DMS53 treated with DMSO at 0.1 percent for 48 hours (cell line): Measurements from ENCODE around the gene NCOA3.
"Not testable (repeated sequence)": the region's sequence is repeated elsewhere in the genome, so short reads cannot be mapped to it uniquely, and the experiment has no call there.

Experiments used
- DNase-seq: peaks from one replicate; lab custom pipeline; 2025; ENCODE audit not compliant: unreplicated experiment; lab: John Stamatoyannopoulos, UW

The NCOA3 gene

GRCh38 chr20:47561180-47561579 is 59.5 kb downstream of the NCOA3 start:
- DNase-seq: no peak

DNA sequence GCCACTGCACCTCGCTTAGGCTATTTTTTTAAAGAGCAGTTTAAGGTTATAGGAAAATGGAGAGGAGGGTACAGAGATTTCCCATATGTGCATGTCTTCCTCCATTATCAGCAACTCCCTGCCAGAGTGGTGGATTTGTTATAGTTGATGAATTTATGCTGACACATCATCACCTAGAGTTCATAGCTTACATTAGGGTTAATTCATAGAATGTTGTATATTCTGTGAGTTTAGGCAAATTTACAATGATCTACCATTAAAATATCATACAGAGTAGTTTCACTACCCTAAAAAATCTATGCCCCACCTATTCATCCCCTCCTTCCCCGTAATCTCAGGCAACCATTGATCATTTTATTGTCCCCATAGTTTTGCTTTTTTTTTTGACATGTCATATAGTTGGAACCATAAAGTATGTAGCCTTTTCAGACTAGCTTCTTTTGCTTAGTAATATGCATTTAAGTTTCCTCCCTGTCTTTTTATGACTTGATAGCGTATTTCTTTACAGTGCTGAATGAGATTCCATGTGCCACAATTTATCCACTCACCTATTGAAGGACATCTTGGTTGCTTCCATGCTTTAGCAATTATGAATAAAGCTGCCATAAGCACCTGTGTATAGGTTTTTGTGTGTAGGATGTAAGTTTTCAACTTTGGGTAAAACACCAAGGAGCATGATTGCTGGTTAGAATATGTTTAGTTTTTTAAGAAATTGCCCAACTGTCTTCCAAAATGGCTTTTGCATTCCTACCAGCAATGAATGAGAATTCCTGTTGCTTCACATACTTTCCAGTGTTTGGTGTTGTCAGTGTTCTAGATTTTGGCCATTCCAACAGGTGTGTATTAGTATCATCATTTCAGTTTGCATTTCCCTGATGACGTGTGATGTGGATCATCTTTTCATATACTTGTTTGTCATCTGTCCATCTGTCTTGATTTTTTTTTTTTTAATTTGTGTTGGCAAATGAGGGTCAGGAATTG is 60.2 kb downstream of the NCOA3 start:
- DNase-seq: no peak

GRCh38 chr20:47566269-47566668 is 64.6 kb downstream of the NCOA3 start:
- DNase-seq: no peak

GRCh38 chr20:47568019-47568418 is 66.3 kb downstream of the NCOA3 start:
- peak; percentile 95 for DNase-seq

- DNase-seq: no peak
Measured at GRCh38 chr20:47568837-47569410, 67.2 kb downstream of the NCOA3 start.

DNA sequence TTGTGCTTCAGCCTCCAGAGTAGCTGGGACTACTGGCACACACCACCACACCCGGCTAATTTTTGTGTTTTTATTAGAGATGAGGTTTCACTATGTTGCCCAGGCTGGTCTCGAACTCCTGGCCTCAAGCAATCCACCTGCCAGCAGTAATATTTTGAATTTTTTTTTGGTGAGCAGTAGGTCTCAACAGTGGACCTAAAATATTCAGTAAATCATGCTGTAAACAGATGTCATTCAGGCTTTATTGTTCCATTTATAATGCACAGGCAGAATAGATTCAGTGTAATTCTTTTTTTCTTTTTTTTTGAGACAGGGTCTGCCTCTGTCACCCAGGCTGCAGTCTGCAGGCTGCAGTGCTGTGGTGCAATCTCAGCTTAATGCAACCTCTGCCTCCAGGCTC is 69.7 kb downstream of the NCOA3 start:
- DNase-seq: no peak

- no peak for DNase-seq
Measured at GRCh38 chr20:47572105-47572729, 70.5 kb downstream of the NCOA3 start.

DNA sequence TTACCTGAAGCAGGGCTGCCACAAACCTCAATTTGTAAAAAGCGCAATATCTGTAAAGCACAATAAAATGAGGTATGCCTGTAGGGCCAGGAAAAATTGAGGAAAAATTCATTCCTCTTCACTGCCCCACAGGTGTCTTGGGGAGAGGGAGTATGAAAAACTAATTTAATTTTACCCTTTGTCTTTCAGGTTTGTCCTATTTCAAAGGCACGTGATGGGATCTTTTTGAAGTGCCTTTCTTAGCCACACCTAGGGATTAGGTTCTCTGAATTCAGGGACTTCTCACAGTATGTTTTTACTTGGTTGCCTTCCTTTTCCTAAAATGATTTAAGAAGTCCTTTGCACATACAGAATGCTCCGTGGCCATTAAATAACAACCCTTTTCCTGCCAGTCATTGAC is 71.9 kb downstream of the NCOA3 start:
- no peak for DNase-seq

GRCh38 chr20:47574616-47575364 is 73.1 kb downstream of the NCOA3 start:
- peak; percentile 87 for DNase-seq

GRCh38 chr20:47576516-47577033 is 74.9 kb downstream of the NCOA3 start:
- peak; percentile 81 for DNase-seq

- DNase-seq: no peak
Measured at GRCh38 chr20:47577314-47577713, 75.6 kb downstream of the NCOA3 start.

GRCh38 chr20:47578543-47578942 is 76.9 kb downstream of the NCOA3 start:
- DNase-seq: no peak

DNA sequence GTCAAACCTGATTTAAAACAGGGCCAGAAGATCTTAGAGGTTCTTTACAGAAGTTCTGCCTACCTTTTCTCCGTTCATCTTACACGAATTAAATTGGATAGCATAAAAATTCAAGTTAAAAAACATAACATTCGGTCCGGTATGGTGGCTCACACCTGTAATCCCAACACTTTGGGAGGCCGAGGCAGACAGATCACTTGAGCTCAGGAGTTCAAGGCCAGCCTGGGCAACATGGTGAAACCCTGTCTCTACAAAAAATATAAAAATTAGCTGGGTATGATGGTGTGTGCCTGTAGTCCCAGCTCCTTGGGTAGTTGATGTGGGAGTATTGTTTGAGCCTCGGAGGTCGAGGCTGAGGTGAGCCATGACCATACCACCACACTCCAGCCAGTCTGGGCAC is 79.0 kb downstream of the NCOA3 start:
- DNase-seq: not testable (repeated sequence)

DNA sequence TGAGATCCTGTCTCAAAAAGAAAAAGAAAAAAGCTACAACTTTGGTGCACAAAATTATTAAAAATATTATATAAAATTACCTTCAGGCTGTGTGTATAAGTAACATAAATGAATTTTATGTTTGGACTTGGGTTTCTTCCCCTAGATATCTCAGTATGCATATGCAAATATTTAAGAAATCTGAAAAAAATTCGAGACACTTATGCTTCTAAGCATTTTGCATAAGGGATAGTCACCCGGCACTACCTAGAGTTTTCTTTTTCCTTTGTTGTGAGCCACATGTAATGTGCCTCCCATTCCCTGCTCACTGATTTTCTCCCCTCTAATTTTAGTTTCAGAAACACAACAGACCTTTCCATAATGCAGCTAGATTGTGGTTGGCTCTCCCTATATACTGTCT is 79.4 kb downstream of the NCOA3 start:
- DNase-seq: no peak

GRCh38 chr20:47583551-47583950 is 81.9 kb downstream of the NCOA3 start:
- no peak for DNase-seq

GRCh38 chr20:47585087-47585747 is 83.5 kb downstream of the NCOA3 start:
- no peak for DNase-seq

GRCh38 chr20:47586649-47587294 is 85.1 kb downstream of the NCOA3 start:
- DNase-seq: no peak

GRCh38 chr20:47588158-47588557 is 86.5 kb downstream of the NCOA3 start:
- no peak for DNase-seq

GRCh38 chr20:47591231-47591630 is 89.5 kb downstream of the NCOA3 start:
- DNase-seq: no peak

- no peak for DNase-seq
Measured at GRCh38 chr20:47594157-47594556, 92.5 kb downstream of the NCOA3 start.
